CD14-positive monocyte (primary cell): Measurements from ENCODE around the gene UFSP1. TPM values are rescaled to one million over a fixed set of nuclear protein-coding genes. Genes with fewer than 3 reads are reported as not detected.

Source experiments
- DNase-seq, 3 donors: peaks; one replicate each; pipeline ENCODE4 v3.0.0-alpha.2; 2011 to 2022
- H2AFZ ChIP-seq: 2 replicates; pipeline ENCODE4 v1.6.0; 2012; ENCODE audit warnings: mild to moderate bottlenecking, low read depth, low read length, inconsistent platforms; ENCODE audit not compliant: insufficient read depth, poor library complexity, severe bottlenecking
- H3K27ac ChIP-seq, 2 donors: 1 replicate in 1 of 2; 2 replicates in 1 of 2; pipeline ENCODE4 v1.5.1; 2012 to 2013; ENCODE audit warnings: low read length in 2 of 2, control low read depth in 1 of 2, inconsistent platforms in 1 of 2, low read depth in 1 of 2, mild to moderate bottlenecking in 1 of 2
- H3K27me3 ChIP-seq, 2 donors: one replicate each; pipeline versions ENCODE4 v1.6.0 to v1.6.1; 2011 to 2013; ENCODE audit warnings: low read length in 2 of 2; ENCODE audit not compliant: control insufficient read depth in 2 of 2, insufficient read depth in 2 of 2
- H3K36me3 ChIP-seq, 2 donors: replicated peaks in 1 of 2; 1 replicate in 1 of 2; 2 replicates in 1 of 2; pipeline versions ENCODE4 v1.5.1 to v1.6.1; 2012 to 2013; ENCODE audit warnings: low read length in 2 of 2, control low read depth in 1 of 2, inconsistent platforms in 1 of 2, mild to moderate bottlenecking in 1 of 2; ENCODE audit not compliant: insufficient read depth in 2 of 2, control insufficient read depth in 1 of 2
- H3K4me1 ChIP-seq, 2 donors: 1 replicate in 1 of 2; 2 replicates in 1 of 2; pipeline versions ENCODE4 v1.5.1 to v1.6.1; 2012 to 2013; ENCODE audit warnings: low read length in 2 of 2, control low read depth in 1 of 2, inconsistent platforms in 1 of 2, mild to moderate bottlenecking in 1 of 2, moderate library complexity in 1 of 2; ENCODE audit not compliant: insufficient read depth in 2 of 2, control insufficient read depth in 1 of 2
- H3K4me2 ChIP-seq: replicated peaks from 2 replicates; pipeline ENCODE3; 2012; ENCODE audit warnings: low read length, moderate library complexity, mild to moderate bottlenecking; ENCODE audit not compliant: poor library complexity, severe bottlenecking; ENCODE audit errors: extremely low read depth
- H3K4me3 ChIP-seq, 3 experiments: fragments of 200-600 bp in 1 of 3; sonication (generic) in 1 of 3; replicated peaks in 1 of 3; 1 replicate in 2 of 3; 2 replicates in 1 of 3; pipeline ENCODE4 v1.5.1; 2011 to 2013; ENCODE audit warnings: low read length in 3 of 3, mild to moderate bottlenecking in 3 of 3, control low read depth in 2 of 3, low read depth in 2 of 3, inconsistent platforms in 1 of 3, moderate library complexity in 1 of 3
- H3K79me2 ChIP-seq: 2 replicates; pipeline ENCODE4 v1.6.0; 2012; ENCODE audit warnings: mild to moderate bottlenecking, control low read depth, inconsistent platforms, low read length, moderate library complexity; ENCODE audit not compliant: insufficient read depth
- H3K9ac ChIP-seq: 2 replicates; pipeline ENCODE4 v1.6.0; 2017; ENCODE audit warnings: low read length, mild to moderate bottlenecking; ENCODE audit not compliant: insufficient read depth, poor library complexity, severe bottlenecking
- H3K9me3 ChIP-seq, 2 donors: replicated peaks in 1 of 2; 1 replicate in 1 of 2; 2 replicates in 1 of 2; pipeline versions ENCODE4 v1.5.1 to v1.6.1; 2012 to 2013; ENCODE audit warnings: low read length in 2 of 2, control low read depth in 1 of 2; ENCODE audit not compliant: control insufficient read depth in 1 of 2, insufficient read depth in 1 of 2
- H4K20me1 ChIP-seq: 2 replicates; pipeline ENCODE4 v1.6.0; 2012; ENCODE audit warnings: mild to moderate bottlenecking, low read length, control low read depth, moderate library complexity; ENCODE audit not compliant: insufficient read depth
- H3K27ac Mint-ChIP-seq, 7 donors: one replicate each; pipeline ENCODE4 v1.8.0; 2020; ENCODE audit warnings: mild to moderate bottlenecking in 7 of 7, mixed read lengths in 7 of 7, moderate library complexity in 6 of 7, inconsistent platforms in 2 of 7
- H3K27me3 Mint-ChIP-seq, 3 donors: one replicate each; pipeline ENCODE4 v1.8.0; 2021 to 2022; ENCODE audit warnings: low read depth in 3 of 3, mild to moderate bottlenecking in 3 of 3, mixed read lengths in 3 of 3, moderate library complexity in 3 of 3, inconsistent platforms in 1 of 3
- H3K36me3 Mint-ChIP-seq, 2 donors: one replicate each; pipeline ENCODE4 v1.8.0; 2020; ENCODE audit warnings: mixed read lengths in 2 of 2, inconsistent platforms in 1 of 2, mild to moderate bottlenecking in 1 of 2
- H3K4me1 Mint-ChIP-seq: one replicate; pipeline ENCODE4 v1.8.0; 2020; ENCODE audit warnings: mild to moderate bottlenecking, mixed read lengths
- H3K4me3 Mint-ChIP-seq, 2 donors: one replicate each; pipeline ENCODE4 v1.8.0; 2020; ENCODE audit warnings: mild to moderate bottlenecking in 2 of 2, mixed read lengths in 2 of 2, moderate library complexity in 1 of 2
- H3K9me3 Mint-ChIP-seq, 7 donors: one replicate each; pipeline ENCODE4 v1.8.0; 2020 to 2022; ENCODE audit warnings: mixed read lengths in 7 of 7, mild to moderate bottlenecking in 6 of 7, moderate library complexity in 6 of 7, inconsistent platforms in 2 of 7
- WGBS: methylation state at CpG from one replicate; pipeline ENCODE4 v1.1.5; 2013; ENCODE audit warnings: missing lambda C conversion rate; ENCODE audit not compliant: insufficient coverage; 5-methylcytosine and 5-hydroxymethylcytosine counted together
- intact Hi-C, 2 donors: fragments of 100-400 bp; cut with micrococcal nuclease; formaldehyde crosslinking; loops; one replicate each; pipeline versions ENCODE4 v1.15.0 to v1.15.1; 2023
- polyA plus RNA-seq, 3 donors: library from polyadenylated mRNA; depleted of rRNA in 1 of 3; unstranded in 2 of 3; stranded (reverse) in 1 of 3; fragments of 300-500 nt in 2 of 3; fragments of >200 nt in 1 of 3; fragmentation: Illumina TruSeq in 2 of 3; gene quantifications; 1 replicate in 2 of 3; 2 replicates in 1 of 3; pipeline ENCODE4 v1.2.3, GENCODE V29; 2012 to 2021
- TF ChIP-seq, protein P1 (sequence below): fragments of 200-600 bp; IDR thresholded peaks from one replicate; pipeline ENCODE4 v1.8.0; 2022; ENCODE audit warnings: antibody characterized with exemption, mild to moderate bottlenecking

Gene UFSP1
- polyA plus RNA-seq, 3 donors = 0.57 to 0.76 (median 0.57) TPM

DNA sequence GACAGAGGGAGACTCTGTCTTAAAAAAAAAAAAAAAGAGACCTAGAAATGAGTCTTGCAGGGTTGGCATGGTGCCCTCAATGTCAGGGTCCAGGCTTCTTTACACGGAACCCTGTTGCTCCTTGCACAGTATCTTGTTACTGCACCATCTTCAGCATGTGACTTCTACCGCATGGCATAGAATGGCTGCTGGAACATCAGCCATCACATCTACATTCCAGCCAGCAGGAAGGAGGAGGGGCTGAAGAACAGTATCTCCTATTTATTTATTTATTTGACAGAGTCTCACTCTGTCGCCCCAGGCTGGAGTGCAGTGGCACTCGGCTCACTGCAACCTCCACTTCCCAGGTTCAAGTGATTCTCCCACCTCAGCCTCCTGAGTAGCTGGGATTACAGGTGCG is 9.9 kb upstream of the UFSP1 start:
- Histone ChIP-seq H3K4me2 (no peak overlapping the region), H3K27me3 (peaks cover 14 to 46% of the 10 kb centered on the region in 2 donors), H3K9ac (no peak overlapping the region), H3K4me3 (no peak overlapping the region), H3K4me1 (peaks cover 14 to 20% of the 10 kb centered on the region in 2 donors), H3K9me3 (peaks cover 0 to 6% of the 10 kb centered on the region in 2 donors), H4K20me1 (no peaks in the 10 kb centered on the region), H2AFZ (no peak overlapping the region), H3K36me3 (no peaks in the 10 kb centered on the region), H3K79me2 (no peaks in the 10 kb centered on the region), H3K27ac (no peak overlapping the region)
- Mint-ChIP-seq H3K27ac (no peak overlapping the region), H3K9me3 (peaks cover 0 to 10% (median 7%) of the 10 kb centered on the region in 7 donors), H3K27me3 (peaks cover 39 to 69% (median 51%) of the 10 kb centered on the region in 3 donors), H3K4me1 (peaks cover 9% of the 10 kb centered on the region), H3K4me3 (no peak overlapping the region), H3K36me3 (peaks cover 6% of the 10 kb centered on the region in 2 donors)
- intact Hi-C loops = no loop called here
- DNase-seq = no peak
- TF ChIP-seq, protein P1, sequence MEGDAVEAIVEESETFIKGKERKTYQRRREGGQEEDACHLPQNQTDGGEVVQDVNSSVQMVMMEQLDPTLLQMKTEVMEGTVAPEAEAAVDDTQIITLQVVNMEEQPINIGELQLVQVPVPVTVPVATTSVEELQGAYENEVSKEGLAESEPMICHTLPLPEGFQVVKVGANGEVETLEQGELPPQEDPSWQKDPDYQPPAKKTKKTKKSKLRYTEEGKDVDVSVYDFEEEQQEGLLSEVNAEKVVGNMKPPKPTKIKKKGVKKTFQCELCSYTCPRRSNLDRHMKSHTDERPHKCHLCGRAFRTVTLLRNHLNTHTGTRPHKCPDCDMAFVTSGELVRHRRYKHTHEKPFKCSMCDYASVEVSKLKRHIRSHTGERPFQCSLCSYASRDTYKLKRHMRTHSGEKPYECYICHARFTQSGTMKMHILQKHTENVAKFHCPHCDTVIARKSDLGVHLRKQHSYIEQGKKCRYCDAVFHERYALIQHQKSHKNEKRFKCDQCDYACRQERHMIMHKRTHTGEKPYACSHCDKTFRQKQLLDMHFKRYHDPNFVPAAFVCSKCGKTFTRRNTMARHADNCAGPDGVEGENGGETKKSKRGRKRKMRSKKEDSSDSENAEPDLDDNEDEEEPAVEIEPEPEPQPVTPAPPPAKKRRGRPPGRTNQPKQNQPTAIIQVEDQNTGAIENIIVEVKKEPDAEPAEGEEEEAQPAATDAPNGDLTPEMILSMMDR = no peak
- WGBS = no CpG with 5 or more reads among the region's 5 CpGs

GRCh38 chr7:100897772-100898454 is 8.4 kb upstream of the UFSP1 start:
- WGBS = 79% methylated on average over 5 of the region's 13 CpGs
- Histone ChIP-seq H3K9ac (no peak overlapping the region), H3K27ac (no peak overlapping the region), H3K4me2 (no peak overlapping the region), H3K79me2 (no peaks in the 10 kb centered on the region), H3K4me1 (peaks cover 14 to 20% of the 10 kb centered on the region in 2 donors), H4K20me1 (no peaks in the 10 kb centered on the region), H2AFZ (no peak overlapping the region), H3K9me3 (peaks cover 0 to 13% of the 10 kb centered on the region in 2 donors), H3K36me3 (no peaks in the 10 kb centered on the region), H3K4me3 (no peak overlapping the region), H3K27me3 (peaks cover 14 to 61% of the 10 kb centered on the region in 2 donors)
- peaks cover 6 to 8% of the 10 kb centered on the region in 2 donors for H3K36me3 Mint-ChIP-seq
- peaks cover 0 to 12% (median 7%) of the 10 kb centered on the region in 7 donors for H3K9me3 Mint-ChIP-seq
- intact Hi-C loops = loop anchor here (1.0 to 2.0 kb wide), 2 partner anchors 68 to 161 kb away; no protein-coding TSS in a partner anchor
- H3K4me1 Mint-ChIP-seq = peaks cover 9% of the 10 kb centered on the region
- peaks cover 47 to 78% (median 58%) of the 10 kb centered on the region in 3 donors for H3K27me3 Mint-ChIP-seq
- peak overlapping the region in 1 of 7 donors; percentile 59 for H3K27ac Mint-ChIP-seq
- TF ChIP-seq, protein P1 = no peak
- H3K4me3 Mint-ChIP-seq = peak overlapping the region in 1 of 2 donors; percentile 78
- no peak for DNase-seq
